HUES6 (cell line): ENCODE results near the gene NRXN3.

ENCODE experiments used
- H3K27ac ChIP-seq: 2 replicates; pipeline ENCODE4 v1.7.0; 2013; ENCODE audit warnings: low read depth, mild to moderate bottlenecking, low read length, inconsistent platforms
- H3K27me3 ChIP-seq: 2 replicates; pipeline ENCODE4 v1.6.1; 2013; ENCODE audit warnings: low read length; ENCODE audit not compliant: control insufficient read depth, insufficient read depth
- H3K36me3 ChIP-seq: 2 replicates; pipeline ENCODE4 v1.6.1; 2013; ENCODE audit warnings: low read length; ENCODE audit not compliant: control insufficient read depth, insufficient read depth
- H3K4me1 ChIP-seq: 2 replicates; pipeline ENCODE4 v1.6.1; 2013; ENCODE audit warnings: low read length; ENCODE audit not compliant: control insufficient read depth, insufficient read depth
- H3K4me3 ChIP-seq: 2 replicates; pipeline ENCODE4 v1.5.1; 2013; ENCODE audit warnings: low read depth, low read length
- H3K9ac ChIP-seq: one replicate; pipeline ENCODE4 v1.6.1; 2013; ENCODE audit warnings: mild to moderate bottlenecking, low read length
- H3K9me3 ChIP-seq: 2 replicates; pipeline ENCODE4 v1.6.1; 2013; ENCODE audit warnings: low read depth, low read length; ENCODE audit not compliant: control insufficient read depth, insufficient read depth

NRXN3 gene

GRCh38 chr14:79111987-79112501, 941.9 kb downstream of the NRXN3 start:
- no peak overlapping the region for H3K9ac ChIP-seq
- H3K9me3 ChIP-seq: no peaks in the 10 kb centered on the region
- no peaks in the 10 kb centered on the region for H3K36me3 ChIP-seq
- H3K4me1 ChIP-seq: no peaks in the 10 kb centered on the region
- no peak overlapping the region for H3K4me3 ChIP-seq
- H3K27me3 ChIP-seq: no peaks in the 10 kb centered on the region
- H3K27ac ChIP-seq: no peak overlapping the region

DNA sequence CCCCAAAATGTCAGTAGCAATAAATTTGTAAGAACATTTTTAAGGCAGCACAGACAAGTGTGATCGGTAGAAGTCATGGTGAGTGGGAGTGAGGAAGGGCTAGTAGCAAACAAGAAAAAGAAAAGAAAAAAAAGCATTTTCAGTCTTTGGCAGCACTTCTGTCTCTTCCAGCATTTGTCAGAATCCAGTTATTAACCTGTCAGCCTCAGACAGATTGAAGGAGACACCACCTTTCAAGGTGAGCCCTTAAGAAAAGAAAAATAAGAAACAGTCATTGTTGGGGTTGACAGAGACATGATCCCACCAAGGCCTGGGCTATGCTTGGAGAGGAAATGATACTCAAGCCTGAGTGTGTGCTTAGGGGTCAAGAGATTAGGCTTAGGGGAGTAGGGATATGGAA, 947.4 kb downstream of the NRXN3 start:
- no peaks in the 10 kb centered on the region for H3K36me3 ChIP-seq
- no peak overlapping the region for H3K4me3 ChIP-seq
- H3K27me3 ChIP-seq: no peaks in the 10 kb centered on the region
- H3K9me3 ChIP-seq: no peaks in the 10 kb centered on the region
- H3K27ac ChIP-seq: no peak overlapping the region
- H3K9ac ChIP-seq: no peak overlapping the region
- no peaks in the 10 kb centered on the region for H3K4me1 ChIP-seq

DNA sequence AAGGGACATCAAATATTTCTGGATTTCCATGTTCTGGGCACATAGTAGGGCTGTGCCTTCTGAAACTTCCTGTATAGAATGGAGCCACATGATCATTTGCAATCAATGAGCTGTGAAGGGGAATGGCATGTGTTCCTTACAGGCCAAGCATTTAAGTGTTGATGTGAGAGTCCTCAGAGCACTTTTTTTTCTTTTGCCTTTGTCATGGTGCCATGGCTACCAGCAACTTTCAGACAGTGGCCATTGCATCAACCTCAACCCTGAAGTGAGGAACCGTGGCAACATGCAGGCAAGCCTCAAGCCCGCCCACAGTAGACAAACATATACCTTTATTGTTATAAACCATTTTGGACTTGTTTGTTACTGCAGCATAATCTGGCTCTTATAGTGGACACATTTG, 948.1 kb downstream of the NRXN3 start:
- Histone ChIP-seq H3K27ac (no peak overlapping the region), H3K4me1 (no peaks in the 10 kb centered on the region), H3K4me3 (no peak overlapping the region), H3K9me3 (no peaks in the 10 kb centered on the region), H3K27me3 (no peaks in the 10 kb centered on the region), H3K9ac (no peak overlapping the region), H3K36me3 (no peaks in the 10 kb centered on the region)

DNA sequence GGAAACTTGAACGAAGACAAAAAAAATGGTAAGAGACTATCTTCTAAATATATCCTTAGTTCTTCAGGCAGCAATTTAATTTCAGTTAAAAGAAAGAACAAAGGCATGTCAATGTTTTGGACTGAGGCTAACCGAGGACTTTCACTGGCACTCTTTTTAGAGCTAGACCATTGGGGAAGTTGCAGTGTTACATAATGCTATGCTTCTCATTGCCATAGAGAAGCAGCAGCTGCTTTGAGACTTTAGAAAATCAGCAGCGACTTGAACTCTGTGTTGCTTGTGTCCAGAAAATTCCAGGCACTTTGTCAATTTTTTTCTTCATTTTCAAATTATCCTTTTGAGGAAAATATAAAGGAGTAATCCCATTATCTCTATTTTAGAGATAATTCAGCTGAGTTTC, 964.2 kb downstream of the NRXN3 start:
- Histone ChIP-seq H3K9ac (no peak overlapping the region), H3K4me3 (no peak overlapping the region), H3K27me3 (no peaks in the 10 kb centered on the region), H3K27ac (no peak overlapping the region), H3K4me1 (no peaks in the 10 kb centered on the region), H3K9me3 (peaks cover 9% of the 10 kb centered on the region), H3K36me3 (no peaks in the 10 kb centered on the region)

DNA sequence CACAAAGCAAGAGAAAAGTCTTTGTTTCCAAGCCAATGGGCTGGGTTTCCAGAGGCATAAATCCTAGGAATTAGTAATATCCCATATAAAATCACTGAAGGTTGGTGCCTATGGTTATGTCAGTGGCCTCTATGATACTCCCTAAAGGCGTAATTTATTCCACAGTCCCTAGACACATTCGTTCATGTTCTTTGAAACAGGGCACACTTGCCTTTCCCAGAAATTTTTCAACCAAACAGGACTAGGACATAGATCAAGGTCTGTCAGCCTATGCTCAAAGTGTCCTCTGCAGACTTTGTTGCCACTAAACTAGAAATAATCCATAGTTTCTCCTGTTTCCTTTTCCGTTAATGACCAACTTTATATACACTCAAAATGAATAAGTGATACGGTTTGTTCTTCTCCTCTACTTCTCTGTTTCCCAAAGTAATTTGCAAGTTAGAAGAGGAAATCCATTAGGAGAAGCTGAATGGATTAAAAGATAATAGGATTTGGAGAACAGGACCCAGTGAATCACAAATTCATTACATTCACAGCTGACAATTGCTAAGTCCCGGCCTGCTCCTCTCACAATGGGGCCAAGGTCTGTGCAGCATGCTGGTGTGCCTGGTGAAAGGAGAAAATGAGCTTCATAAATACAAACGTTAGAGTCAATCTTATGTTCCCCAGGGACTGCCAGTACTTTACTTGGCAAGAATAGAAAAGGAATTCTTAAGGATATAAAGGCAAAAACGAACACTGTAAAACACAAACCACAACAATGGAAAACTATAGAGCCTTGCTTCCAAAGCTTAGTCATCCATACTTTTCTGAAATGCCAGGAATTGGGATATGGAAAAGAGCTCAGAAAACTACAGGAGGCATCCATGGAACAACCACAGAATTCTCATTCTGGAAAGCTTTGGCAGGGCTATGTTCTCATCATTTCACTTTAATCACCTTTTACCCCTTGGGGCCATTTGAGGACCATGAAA, 966.2 kb downstream of the NRXN3 start:
- H3K9ac ChIP-seq: no peak overlapping the region
- no peak overlapping the region for H3K4me3 ChIP-seq
- no peaks in the 10 kb centered on the region for H3K27me3 ChIP-seq
- no peaks in the 10 kb centered on the region for H3K4me1 ChIP-seq
- H3K27ac ChIP-seq: no peak overlapping the region
- peaks cover 9% of the 10 kb centered on the region for H3K9me3 ChIP-seq
- H3K36me3 ChIP-seq: no peaks in the 10 kb centered on the region

- peaks cover 2% of the 10 kb centered on the region for H3K9me3 ChIP-seq
- H3K4me3 ChIP-seq: no peak overlapping the region
- no peaks in the 10 kb centered on the region for H3K36me3 ChIP-seq
- no peaks in the 10 kb centered on the region for H3K27me3 ChIP-seq
- no peak overlapping the region for H3K9ac ChIP-seq
- no peak overlapping the region for H3K27ac ChIP-seq
- H3K4me1 ChIP-seq: no peaks in the 10 kb centered on the region
Measured at GRCh38 chr14:79137045-79137430, 966.9 kb downstream of the NRXN3 start.

DNA sequence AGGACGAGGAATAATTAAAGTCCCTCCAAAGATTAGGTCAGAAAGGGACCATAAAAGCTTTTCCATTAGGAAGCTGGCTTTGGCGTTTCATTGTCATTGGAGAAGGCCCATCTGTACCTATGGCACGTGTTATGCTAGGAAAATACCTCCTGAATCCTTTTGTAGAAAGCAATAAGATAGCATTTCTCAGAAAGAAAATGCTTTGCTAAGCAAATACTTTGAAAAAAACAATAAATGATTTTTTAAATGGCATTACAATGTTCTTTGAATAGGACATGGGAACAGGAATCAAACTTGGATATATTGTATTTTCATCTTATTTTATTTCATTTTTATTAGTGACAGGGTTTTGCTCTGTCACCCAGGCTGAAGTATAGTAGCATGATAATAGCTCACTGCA, 967.7 kb downstream of the NRXN3 start:
- Histone ChIP-seq H3K27ac (no peak overlapping the region), H3K4me3 (no peak overlapping the region), H3K9ac (no peak overlapping the region), H3K27me3 (no peaks in the 10 kb centered on the region), H3K36me3 (no peaks in the 10 kb centered on the region), H3K9me3 (no peaks in the 10 kb centered on the region), H3K4me1 (no peaks in the 10 kb centered on the region)

DNA sequence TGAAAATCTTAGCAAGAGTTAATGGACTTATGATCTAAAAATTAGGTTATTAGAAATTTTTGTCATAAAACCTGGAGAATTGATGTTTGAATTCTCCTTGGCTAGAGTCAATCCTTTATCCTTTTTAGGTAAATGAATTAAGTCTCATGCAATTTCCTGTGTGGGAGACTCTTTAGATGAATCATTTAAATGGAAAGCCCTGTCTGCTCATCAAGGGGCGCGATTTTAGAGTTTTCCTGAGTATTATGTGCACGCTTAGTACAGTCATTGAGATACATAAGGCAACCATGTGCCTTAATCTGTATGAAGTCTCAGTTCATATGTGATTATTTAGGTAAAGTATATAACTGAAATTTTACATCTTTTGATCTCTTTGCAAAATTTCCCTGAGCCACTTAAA, 974.7 kb downstream of the NRXN3 start:
- Histone ChIP-seq H3K4me3 (no peak overlapping the region), H3K9me3 (no peaks in the 10 kb centered on the region), H3K4me1 (no peaks in the 10 kb centered on the region), H3K27ac (no peak overlapping the region), H3K9ac (no peak overlapping the region), H3K27me3 (no peaks in the 10 kb centered on the region), H3K36me3 (no peaks in the 10 kb centered on the region)

DNA sequence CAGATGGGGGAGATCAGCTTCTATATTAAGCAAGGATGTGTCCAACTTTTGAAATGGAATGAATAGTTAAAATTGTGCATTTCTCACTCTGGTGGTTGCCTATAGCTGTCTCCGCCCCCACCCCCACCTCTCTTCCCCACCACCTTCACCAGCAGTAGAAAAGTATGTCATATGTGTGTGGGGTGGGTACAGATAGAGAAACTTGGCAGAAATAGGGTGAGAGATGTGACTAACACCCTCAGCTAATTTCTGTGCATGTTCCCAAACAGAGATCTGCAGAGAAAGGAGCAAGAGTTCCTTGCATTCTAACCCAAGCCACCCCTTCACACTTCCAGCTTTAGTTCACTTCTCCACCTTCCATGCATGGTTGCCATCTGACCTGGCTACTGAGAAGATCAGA, 980.1 kb downstream of the NRXN3 start:
- H3K9ac ChIP-seq: no peak overlapping the region
- no peaks in the 10 kb centered on the region for H3K36me3 ChIP-seq
- H3K9me3 ChIP-seq: no peaks in the 10 kb centered on the region
- H3K4me1 ChIP-seq: no peaks in the 10 kb centered on the region
- H3K27me3 ChIP-seq: no peaks in the 10 kb centered on the region
- no peak overlapping the region for H3K4me3 ChIP-seq
- no peak overlapping the region for H3K27ac ChIP-seq

- no peaks in the 10 kb centered on the region for H3K4me1 ChIP-seq
- no peaks in the 10 kb centered on the region for H3K27me3 ChIP-seq
- no peak overlapping the region for H3K9ac ChIP-seq
- H3K36me3 ChIP-seq: no peaks in the 10 kb centered on the region
- H3K4me3 ChIP-seq: no peak overlapping the region
- no peak overlapping the region for H3K27ac ChIP-seq
- H3K9me3 ChIP-seq: no peaks in the 10 kb centered on the region
Measured at GRCh38 chr14:79157369-79157768, 987.2 kb downstream of the NRXN3 start.

DNA sequence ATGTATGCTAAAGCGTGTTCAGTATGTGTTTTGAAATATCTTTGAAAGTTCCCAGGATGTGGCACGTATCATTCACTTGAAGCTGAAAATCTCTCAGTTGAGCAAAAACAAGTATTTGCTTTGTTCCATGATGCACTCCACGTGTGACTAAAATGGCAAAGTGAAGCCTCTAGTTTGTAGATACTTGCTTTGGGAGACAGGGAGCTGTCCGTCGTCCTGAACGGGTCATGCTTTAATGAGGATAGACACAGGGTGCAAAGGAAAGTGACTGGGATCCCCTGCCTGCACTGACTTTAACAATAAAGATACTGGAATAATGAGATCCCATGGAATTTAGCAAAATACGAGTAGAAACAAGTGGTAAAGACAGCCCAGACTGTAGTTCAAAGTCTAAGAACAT, 991.4 kb downstream of the NRXN3 start:
- no peak overlapping the region for H3K27ac ChIP-seq
- H3K27me3 ChIP-seq: no peaks in the 10 kb centered on the region
- no peaks in the 10 kb centered on the region for H3K36me3 ChIP-seq
- no peak overlapping the region for H3K4me3 ChIP-seq
- H3K4me1 ChIP-seq: no peaks in the 10 kb centered on the region
- no peak overlapping the region for H3K9ac ChIP-seq
- H3K9me3 ChIP-seq: no peaks in the 10 kb centered on the region
